NCI-H1417 (cell line): ENCODE results near the gene MAPKAP1.
A peak's percentile ranks its signal among the peaks of the same experiment; 100 is the strongest.

Source experiments
- DNase-seq, 3 experiments: peaks; one replicate each; lab custom pipeline; 2025; lab: John Stamatoyannopoulos, UW

MAPKAP1 gene

DNA sequence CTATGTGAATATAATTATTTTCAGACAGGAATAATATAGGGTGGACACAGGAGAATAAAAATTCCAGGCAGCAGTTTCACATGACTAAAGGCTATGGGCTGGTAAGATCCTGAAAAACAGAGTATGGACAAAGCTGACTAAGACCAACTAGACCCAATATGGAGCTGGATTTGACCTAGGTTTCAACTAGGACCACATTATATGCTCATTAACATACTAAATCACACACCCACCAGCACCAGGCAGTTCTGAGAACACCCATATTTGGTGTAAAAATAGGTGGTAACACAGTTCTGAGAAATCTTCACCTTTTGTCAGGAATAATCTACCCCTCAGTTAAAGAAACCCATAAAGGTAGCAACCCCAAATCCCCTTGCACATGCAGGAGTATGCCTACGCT is 64.7 kb downstream of the MAPKAP1 start:
- no peak for DNase-seq

DNA sequence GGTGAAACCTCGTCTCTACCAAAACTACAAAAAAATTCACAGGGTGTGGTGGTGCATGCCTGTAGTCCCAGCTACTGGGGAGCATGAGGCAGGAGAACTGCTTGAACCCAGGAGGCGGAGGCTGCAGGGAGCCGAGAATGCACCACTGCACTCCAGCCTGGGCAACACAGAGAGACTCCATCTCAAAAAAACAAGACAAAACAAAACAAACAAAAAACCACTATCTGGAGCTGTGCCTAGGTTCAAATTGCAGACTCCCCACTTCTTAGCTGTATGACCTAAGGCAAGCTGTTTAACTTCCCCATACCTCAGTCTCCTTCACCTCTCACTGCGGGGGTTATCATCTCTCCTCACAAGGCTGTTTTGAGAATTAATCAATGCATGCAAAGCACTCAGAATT is 68.0 kb downstream of the MAPKAP1 start:
- no peak for DNase-seq

DNA sequence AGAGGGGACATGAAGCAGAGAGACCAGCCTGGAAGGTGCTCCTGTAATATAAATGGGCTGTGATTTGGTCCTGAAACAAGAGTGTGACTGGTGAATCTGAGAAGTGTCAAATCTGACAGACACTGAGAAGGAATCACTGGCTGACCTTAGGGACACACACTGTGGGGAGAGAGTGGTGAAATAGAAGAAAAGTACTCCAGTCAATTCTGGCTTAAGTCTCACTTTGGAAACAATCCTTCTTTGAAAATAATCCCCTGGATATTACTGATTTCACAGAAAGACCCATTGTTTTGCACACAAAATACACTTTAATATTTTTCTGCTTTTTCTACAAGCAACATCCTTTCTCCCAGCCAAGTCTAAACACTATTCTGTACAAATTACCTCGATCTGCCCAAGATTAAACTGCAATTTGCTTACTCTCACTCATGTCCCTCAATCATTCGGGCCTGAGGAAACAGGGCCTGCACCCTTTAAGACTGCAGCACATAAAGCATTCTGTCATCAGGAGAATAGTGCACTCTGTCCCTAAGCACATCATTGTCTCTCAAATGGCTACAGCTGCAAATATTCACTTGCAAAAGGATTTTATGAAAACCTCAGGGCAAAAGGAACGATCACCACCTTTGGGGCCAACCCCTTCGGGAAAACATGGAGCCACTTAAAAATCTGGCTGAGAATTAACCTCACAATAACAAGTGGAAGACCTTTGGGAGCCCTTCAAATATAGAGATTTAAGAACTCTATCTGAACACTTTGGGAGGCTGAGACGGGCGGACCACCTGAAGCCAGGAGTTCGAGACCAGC is 68.6 kb downstream of the MAPKAP1 start:
- peak in 1 of 3 experiments; percentile 32 for DNase-seq

GRCh38 chr9:125637241-125637640 is 69.8 kb downstream of the MAPKAP1 start:
- DNase-seq, result no peak

DNA sequence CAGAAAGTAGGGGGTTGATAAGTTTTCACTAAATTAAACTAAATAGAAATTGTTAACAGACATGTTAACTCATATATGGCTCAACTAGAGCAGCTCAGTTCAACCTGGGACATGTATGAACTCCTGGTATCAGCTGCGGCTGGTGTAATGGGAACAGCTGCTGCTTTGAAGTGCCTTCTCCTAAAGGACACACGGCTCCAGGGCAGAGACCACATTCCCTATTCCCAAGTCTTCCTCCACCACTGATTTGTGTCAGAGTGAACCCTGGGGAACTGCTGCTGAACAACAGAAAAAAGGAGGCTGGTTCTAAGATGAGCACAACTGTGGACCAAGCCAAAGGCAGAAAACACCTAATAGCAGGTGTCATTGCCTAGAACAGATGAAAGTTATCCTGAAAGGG is 71.1 kb downstream of the MAPKAP1 start:
- peak; percentile 9 to 62 (median 50) for DNase-seq

DNA sequence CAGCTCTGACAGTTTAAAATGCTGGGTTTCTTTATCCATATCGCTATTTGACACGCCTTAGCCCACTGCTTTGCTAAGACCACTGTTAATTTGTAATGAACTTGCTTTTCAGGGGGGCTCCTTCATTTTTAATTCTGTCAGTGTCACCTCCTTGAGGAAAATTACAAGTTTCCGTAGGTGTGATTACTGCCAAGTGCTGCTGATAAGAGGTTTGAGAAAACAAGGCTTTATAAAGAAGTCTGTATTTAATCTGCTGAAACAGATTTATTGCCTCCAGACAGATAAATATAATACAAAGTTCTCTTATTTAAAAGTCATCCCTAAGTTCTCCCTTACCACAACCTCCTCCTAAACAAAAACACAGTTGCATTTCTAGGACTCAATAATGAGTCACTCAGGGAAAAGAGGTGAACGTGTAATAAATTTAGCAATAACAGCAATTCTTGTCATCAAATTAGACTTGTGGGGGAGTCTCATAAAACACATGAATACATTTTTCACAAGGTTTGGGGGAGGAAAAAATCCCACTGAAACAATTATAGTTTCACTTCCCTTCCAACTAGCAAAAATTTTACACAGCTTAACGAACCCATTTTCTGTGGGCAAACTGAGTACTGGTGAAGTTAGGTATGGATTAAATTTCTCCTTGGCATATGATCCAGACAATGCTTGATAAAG is 72.8 kb downstream of the MAPKAP1 start:
- peak in 1 of 3 experiments; percentile 43 for DNase-seq

- DNase-seq, result no peak
Measured at GRCh38 chr9:125633116-125633745, 73.8 kb downstream of the MAPKAP1 start.

DNA sequence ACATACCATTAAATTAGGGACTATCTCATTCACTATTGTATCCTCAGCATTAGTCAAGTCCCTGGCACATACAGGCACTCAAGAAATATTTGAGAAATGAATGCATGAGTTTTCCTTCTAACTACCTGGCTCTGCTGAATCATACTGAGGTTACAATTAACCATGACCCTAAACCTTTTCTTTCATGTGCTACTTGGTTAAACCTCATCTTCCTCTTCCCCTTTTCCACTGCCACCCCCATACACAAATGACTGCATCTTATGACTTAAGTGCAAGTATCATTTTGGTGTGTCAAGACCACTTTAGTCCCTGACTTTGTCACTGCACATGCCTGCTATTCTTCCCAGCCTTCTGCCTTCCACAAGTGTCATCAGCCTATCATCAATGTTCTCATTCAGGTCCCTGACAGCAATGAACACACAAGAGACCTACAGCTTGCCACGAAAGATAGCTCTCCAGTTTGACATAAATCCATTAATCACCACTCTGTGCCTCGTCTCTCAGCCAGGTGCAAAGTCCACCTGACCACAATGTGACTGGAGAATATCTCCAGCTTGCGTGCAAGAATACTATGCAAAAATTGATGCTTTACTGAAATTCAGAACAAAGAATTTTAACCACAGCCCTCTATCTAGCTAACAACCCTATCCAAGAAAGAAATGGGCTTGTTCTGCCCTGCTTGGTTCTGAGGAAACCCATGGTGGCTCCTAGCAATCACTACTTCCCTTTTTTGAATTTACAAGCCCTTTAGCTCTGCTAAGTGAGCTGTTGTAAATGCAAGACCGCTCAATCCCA is 74.5 kb downstream of the MAPKAP1 start:
- peak; percentile 60 to 87 (median 85) for DNase-seq

- peak in 2 of 3 experiments; percentile 27 to 54 for DNase-seq
Measured at GRCh38 chr9:125631391-125632085, 75.5 kb downstream of the MAPKAP1 start.

GRCh38 chr9:125630436-125630835 is 76.6 kb downstream of the MAPKAP1 start:
- peak in 1 of 3 experiments; percentile 14 for DNase-seq

GRCh38 chr9:125629446-125629845 is 77.6 kb downstream of the MAPKAP1 start:
- DNase-seq, result no peak

DNA sequence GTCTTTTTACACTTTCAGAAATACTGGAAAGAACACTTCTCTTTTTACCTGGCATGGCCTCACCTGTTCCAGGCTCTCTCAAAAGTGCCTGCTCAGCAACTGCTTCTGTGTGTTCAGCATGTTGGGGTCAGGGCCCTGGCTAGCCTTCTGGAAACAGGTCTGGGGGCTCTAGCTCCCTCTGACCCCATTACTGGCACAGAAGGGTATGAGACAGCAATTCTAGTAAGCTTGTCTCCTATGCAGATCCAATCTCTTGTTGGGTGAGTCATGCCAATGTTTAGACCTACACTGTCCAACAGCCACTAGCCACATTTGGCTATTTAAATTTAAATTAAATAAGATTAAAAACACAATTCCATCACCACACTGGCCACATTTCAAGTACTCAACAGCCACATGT is 80.8 kb downstream of the MAPKAP1 start:
- no peak for DNase-seq

DNA sequence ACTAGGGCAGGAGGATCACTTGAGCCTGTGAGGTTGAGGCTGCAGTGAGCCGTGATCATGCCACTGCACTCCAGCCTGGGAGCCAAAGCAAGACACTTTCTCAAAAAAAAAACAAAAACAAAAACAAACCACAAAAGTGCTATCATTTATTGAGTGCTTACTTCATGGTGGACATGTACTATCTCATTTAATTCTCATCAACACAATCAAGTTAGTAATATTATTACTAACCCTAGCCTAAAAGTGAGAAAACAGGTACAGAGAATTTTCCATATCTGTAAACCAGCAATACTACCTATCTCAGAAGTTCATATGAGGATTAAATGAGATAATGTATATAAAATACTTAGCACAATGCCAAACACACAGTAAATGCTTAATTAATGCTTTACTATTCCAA is 85.8 kb downstream of the MAPKAP1 start:
- DNase-seq, result no peak

GRCh38 chr9:125620216-125620615 is 86.8 kb downstream of the MAPKAP1 start:
- no peak for DNase-seq

- no peak for DNase-seq
Measured at GRCh38 chr9:125617087-125617486, 89.9 kb downstream of the MAPKAP1 start.

- DNase-seq, result no peak
Measured at GRCh38 chr9:125613141-125613540, 93.9 kb downstream of the MAPKAP1 start.

- no peak for DNase-seq
Measured at GRCh38 chr9:125612616-125613015, 94.4 kb downstream of the MAPKAP1 start.

- no peak for DNase-seq
Measured at GRCh38 chr9:125611121-125611765, 95.8 kb downstream of the MAPKAP1 start.

GRCh38 chr9:125609744-125610143 is 97.3 kb downstream of the MAPKAP1 start:
- no peak for DNase-seq

DNA sequence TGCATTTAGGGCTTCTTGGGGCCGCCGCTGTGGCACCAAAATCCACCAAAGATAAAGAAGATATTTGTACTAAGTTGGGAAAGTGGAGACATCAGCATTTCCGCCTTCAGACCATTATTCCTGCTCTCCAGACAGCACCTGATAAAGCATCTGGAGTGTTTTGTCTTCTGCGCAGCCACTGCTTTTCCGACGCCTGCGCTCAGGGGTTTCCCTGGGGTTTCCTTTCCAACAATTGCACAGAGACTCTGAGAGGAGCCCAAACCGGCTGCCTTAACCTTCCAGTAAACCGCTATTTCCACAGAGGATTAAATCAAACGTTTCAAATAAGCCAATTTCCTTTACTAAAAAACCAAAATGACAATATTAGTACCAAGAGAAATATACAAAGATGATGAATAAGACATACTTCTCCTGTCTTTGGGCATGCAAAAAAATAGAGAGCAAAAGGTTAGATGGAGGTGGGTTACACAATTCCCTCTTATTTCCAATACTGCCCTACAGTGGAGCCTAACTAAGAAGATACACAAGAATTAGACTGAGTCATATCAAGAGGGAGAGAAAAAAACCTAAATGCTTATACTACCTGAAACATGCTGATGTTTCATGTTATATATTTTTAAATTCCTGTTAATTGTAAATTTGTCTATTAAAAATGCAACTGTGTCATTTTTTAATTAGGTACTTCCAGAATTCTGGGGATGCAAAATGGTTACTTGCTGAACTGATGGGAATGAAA is 98.4 kb downstream of the MAPKAP1 start:
- DNase-seq, result peak in 1 of 3 experiments; percentile 17
